ENCODE measurements around the gene GPR137B.
"Not testable (repeated sequence)": the region's sequence is repeated elsewhere in the genome, so short reads cannot be mapped to it uniquely, and the experiment has no call there.

GPR137B gene

GRCh38 chr1:236163463-236164153 lies 21.3 kb downstream of the GPR137B start:
- DNase-seq, result no peak

GRCh38 chr1:236164273-236164672 lies 21.9 kb downstream of the GPR137B start:
- DNase-seq, result no peak

DNA sequence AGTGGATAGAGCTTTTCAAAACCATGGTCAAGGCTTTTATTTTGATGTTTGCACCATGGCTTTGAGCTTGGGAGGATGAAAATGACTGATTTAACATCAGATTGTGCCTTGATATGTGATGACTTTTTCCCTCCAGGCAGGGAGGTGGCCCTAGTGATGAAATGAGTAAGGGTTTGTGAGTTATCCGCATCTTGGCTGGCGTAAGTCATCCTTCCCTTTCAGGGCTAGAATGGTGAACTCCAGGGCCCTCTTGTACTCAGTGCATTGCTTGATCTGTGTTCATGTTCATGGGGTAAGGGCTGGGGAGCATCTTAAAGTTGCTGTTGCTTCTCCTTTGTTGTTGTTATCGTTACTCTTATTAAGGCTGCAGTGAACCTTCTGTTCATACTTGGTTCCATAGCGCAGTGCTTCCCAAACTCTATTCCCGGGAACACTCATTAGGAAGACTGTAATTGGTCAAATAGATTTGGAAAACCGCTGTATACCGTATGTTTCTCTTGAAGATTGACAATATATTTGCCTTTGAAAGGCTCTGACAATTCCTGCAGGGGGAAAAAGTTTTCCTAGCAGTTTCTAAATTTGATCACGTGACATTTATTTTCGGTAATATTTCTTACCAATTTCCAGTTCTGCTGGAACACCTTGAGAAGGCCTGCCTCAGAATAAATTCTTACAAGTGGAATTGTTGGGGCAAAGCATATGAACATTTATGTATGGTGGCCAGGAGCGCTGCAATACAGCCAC lies 23.1 kb downstream of the GPR137B start:
- no peak for DNase-seq

DNA sequence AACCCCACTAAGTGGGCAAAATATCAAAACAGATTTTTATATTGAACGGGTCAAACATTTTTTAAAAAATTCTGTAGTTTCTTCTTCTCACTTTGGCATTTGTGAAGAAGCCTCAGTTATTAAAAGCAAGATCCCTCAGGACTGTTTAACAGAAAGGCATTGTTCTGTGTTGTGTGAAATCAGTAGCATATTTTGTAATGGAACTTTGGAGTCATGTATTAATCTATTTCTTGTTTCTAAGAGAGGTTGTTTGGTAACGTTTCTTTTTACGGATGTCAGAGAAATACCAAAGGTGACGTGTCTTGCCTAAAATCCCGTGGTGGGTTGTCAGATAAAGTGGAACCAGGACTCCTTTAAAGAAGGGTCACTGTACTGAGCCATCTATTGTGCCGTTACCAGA lies 23.7 kb downstream of the GPR137B start:
- DNase-seq, result no peak

DNA sequence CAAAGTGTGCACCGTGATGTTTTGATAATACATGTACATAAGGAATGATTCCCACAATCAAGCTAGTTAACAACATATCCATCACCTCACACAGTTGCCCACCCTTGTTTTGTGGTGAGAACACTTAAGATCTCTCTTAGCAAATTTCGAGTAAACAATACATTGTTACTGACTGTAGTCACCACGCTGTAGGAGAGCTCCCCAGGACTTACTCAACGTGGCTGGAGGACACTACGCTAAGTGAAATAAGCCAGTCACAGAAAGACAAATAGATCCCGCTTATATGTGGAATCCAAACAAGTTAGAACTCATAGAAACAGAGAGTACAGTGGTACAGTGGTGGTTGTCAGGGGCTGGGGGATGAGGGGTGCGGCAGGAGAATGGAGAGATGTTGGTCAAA lies 24.8 kb downstream of the GPR137B start:
- no peak for DNase-seq

DNA sequence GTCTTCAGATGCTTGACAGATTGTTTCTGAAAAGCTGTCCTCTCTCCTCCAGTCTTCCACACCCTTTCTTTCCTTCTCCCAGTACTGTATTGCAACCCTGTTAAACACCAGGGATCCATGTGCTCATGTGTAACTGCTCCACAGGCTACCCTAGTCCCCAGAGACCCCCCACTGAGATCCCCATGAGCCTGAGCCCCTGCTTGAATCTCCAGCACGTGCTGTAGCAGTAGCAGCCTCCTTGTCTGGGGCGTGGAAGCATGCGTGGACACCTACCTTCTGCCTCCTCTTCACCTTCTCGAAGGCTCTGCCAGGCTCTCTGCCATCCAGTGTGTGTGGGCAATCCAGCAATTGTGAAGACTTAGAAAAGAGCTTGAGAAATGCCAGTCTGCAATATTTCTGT lies 25.2 kb downstream of the GPR137B start:
- no peak for DNase-seq

GRCh38 chr1:236168716-236169429 lies 26.5 kb downstream of the GPR137B start:
- no peak for DNase-seq

DNA sequence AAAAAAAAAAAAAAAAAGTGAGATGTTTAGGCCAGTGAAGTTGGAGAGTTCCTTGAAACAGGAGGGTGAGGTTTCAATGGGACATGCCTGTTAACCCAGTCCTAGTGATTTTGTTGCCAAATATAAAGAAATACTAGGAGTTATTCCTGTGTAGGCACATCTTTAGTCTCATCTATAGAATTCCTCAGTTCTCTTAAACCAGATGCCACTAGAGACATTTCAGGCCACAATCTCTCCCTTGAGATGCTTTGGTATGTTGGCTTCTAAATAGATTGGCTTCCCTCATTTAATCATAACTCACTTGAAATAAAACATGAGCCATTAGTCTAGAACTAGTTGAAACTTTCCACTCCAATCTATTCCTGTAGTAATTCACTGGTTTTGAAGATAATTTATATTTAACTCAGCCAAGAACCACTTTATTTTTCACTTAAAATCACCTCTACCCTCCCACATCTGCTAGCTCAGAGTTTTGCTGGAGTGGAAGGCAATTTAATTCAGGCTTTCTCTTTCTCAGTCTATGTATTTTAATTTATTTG lies 29.8 kb downstream of the GPR137B start:
- no peak for DNase-seq

DNA sequence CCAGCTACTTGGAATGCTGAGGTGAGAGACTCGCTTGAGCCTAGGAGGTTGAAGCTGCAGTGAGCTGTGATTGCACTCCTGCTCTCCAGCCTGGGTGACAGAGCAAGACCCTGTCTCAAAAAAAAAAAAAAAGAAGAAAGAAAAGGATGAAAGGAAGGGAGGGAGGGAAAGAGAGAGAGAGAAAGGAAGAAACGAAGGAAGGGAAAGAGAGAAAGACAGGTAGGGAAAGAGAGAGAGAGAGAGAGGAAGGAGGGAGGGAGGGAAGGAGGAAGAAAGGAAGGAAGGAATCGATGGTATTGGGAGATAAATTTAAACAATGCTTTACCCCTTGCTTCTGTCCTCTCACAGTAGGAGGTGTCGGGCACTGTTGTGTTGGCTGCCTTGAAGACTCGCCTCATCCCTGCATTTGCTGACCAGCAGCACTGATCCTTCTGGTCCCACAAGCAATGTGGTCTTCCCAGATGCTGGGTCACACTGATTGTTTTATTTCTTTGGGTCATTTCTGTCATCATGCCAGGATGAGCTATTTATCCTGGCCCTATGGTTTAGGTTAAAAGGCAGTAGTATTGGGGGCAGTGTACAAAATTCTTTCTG lies 30.9 kb downstream of the GPR137B start:
- no peak for DNase-seq

DNA sequence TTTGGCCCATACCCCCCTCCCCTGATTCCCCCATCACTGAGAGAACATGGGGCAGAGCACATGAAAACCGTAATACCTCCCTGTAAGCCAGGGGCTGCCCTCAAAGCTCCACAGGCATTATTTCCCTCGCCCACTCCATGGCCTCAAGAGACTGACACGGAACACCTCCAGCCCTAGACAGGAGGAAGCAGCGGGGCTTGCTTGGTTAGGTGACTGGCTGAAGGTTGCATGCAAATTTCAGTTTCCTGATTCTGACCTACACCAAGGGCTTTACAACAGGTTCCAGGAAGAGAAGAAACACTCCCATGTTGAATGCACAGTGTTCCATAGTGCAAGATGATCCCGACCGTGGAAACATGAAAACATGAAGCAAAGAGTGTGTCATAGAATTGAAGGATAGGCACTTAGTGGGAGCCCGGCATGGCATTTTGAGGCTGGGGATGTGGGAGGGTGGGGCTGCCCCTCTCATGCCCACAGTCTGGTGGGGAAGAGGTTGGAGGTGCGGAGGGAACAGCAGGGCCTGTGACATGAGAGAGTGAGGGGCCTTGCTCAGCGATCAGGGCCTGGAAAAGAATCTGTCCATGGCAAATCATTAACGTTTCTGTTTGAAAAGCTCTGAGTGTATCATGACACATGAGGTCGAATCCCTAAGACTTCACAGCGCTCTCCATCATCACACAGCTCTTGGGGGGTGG lies 33.5 kb downstream of the GPR137B start:
- no peak for DNase-seq

- no peak for DNase-seq
These were observed 34.3 kb downstream of the GPR137B start for GRCh38 chr1:236176337-236177336.

DNA sequence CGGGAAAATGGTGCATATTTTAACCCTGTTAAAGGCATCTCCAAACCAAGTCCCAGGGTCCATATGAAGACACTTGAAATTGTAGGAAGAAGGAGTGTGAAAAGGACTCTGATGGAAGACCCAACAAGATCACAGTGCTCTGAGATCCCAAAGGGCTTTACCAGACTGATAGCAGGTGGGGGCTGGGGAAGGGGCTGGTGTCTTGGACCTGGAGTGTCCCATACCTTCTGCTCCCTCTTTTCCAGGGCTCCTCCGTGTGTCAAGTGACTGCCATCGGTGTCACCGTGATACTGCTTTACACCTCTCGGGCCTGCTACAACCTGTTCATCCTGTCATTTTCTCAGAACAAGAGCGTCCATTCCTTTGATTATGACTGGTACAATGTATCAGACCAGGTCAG lies 37.3 kb downstream of the GPR137B start:
- DNase-seq, result no peak

DNA sequence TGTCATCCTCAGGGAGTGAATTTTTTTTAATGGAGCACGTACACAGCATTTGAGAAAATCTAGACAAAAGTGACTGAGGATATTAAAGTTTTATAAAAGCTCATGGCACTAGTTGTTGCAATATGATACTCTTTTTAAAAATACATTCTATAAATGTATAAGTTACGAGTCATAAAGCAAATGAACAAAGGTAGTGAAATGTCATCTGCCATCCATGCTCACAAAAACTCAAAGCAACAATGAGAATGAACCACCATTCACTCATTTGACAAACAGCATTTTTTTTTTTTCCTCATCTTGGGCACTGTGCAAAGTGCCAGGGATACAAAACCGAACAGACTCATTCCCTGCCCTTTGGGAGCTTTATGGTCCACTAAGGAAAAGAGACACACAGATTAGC lies 38.7 kb downstream of the GPR137B start:
- DNase-seq, result no peak

GRCh38 chr1:236185687-236186086 lies 43.3 kb downstream of the GPR137B start:
- no peak for DNase-seq

GRCh38 chr1:236186471-236186870 lies 44.1 kb downstream of the GPR137B start:
- not testable (repeated sequence) for DNase-seq

GRCh38 chr1:236188084-236188483 lies 45.7 kb downstream of the GPR137B start:
- DNase-seq, result not testable (repeated sequence)

- DNase-seq, result no peak
These were observed 50.8 kb downstream of the GPR137B start for GRCh38 chr1:236193184-236193583.

GRCh38 chr1:236200925-236201324 lies 58.6 kb downstream of the GPR137B start:
- DNase-seq, result no peak

- no peak for DNase-seq
These were observed 59.4 kb downstream of the GPR137B start for GRCh38 chr1:236201786-236202185.

DNA sequence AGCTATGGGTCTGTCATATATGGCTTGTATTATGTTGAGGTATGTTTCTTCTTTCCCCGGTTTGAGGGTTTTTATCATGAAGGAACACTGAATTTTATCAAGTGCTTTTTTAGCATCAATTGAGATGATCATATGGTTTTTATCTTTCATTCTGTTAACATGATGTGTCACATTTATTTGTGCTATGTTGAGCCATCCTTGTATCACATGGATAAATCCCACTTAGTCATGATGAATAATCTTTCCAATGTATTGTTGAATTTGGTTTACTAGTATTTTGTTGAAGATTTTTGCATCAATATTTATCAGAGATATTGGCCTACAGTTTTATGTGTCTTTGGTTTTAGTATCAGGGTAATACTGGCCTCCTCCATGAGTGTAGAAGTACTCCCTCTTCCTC lies 61.7 kb downstream of the GPR137B start:
- no peak for DNase-seq

GRCh38 chr1:236204656-236205055 lies 62.3 kb downstream of the GPR137B start:
- no peak for DNase-seq
